GM23338 (cell line): ENCODE results near the gene SYNE1. TPM values are rescaled to one million over a fixed set of nuclear protein-coding genes. Genes with fewer than 3 reads are reported as not detected.

Experiments used
- ATAC-seq: fragments of 200-7000 bp; cut with Tn5 transposase; 3 replicates; pipeline ENCODE4 v1.9.1; 2020
- DNase-seq: peaks from one replicate; pipeline ENCODE4 v3.0.0-alpha.2; 2015; ENCODE audit warnings: low spot score
- H2AFZ ChIP-seq: fragments of 200-600 bp; sonication (generic); 2 replicates; pipeline ENCODE4 v1.8.0; 2016; ENCODE audit warnings: antibody characterized with exemption, mild to moderate bottlenecking, moderate library complexity
- H3F3A ChIP-seq: fragments of 200-600 bp; sonication (generic); replicated peaks from 2 replicates; pipeline ENCODE4 v1.8.0; 2017; ENCODE audit warnings: antibody characterized with exemption, mixed run types, low read depth
- H3K27ac ChIP-seq: fragments of 200-600 bp; sonication (generic); 2 replicates; pipeline ENCODE4 v1.6.1; 2016; ENCODE audit warnings: low read depth
- H3K27me3 ChIP-seq: fragments of 200-600 bp; sonication (generic); 2 replicates; pipeline ENCODE4 v1.8.0; 2016; ENCODE audit warnings: mild to moderate bottlenecking, mixed run types, moderate library complexity; ENCODE audit not compliant: insufficient read depth
- H3K36me3 ChIP-seq: fragments of 200-600 bp; sonication (generic); 2 replicates; pipeline ENCODE4 v1.8.0; 2016; ENCODE audit warnings: mild to moderate bottlenecking; ENCODE audit not compliant: insufficient read depth
- H3K4me1 ChIP-seq: fragments of 200-600 bp; sonication (generic); 2 replicates; pipeline ENCODE4 v1.8.0; 2016; ENCODE audit warnings: mild to moderate bottlenecking, moderate library complexity; ENCODE audit not compliant: insufficient read depth
- H3K4me2 ChIP-seq: fragments of 200-600 bp; sonication (generic); 2 replicates; pipeline ENCODE4 v1.7.1; 2017; ENCODE audit warnings: mixed run types
- H3K4me3 ChIP-seq: fragments of 200-600 bp; sonication (generic); 2 replicates; pipeline ENCODE4 v1.6.1; 2016; ENCODE audit warnings: mixed run types
- H3K79me2 ChIP-seq: fragments of 200-600 bp; sonication (generic); replicated peaks from 2 replicates; pipeline ENCODE4 v1.8.0; 2017; ENCODE audit warnings: mild to moderate bottlenecking; ENCODE audit not compliant: insufficient read depth
- H3K9me2 ChIP-seq: fragments of 200-600 bp; sonication (generic); 2 replicates; pipeline ENCODE4 v1.8.0; 2017; ENCODE audit not compliant: insufficient read depth
- H4K20me1 ChIP-seq: fragments of 200-600 bp; sonication (generic); replicated peaks from 2 replicates; pipeline ENCODE4 v1.8.0; 2017; ENCODE audit warnings: mild to moderate bottlenecking; ENCODE audit not compliant: insufficient read depth
- H3K27ac Mint-ChIP-seq: 2 replicates; pipeline ENCODE4 v1.8.0; 2020; ENCODE audit warnings: inconsistent platforms, mild to moderate bottlenecking, moderate library complexity, mixed read lengths
- H3K27me3 Mint-ChIP-seq: 3 replicates; pipeline ENCODE4 v1.8.0; 2022; ENCODE audit warnings: low read depth, mild to moderate bottlenecking, moderate library complexity, mixed read lengths, inconsistent platforms; ENCODE audit not compliant: insufficient read depth, poor library complexity
- H3K36me3 Mint-ChIP-seq: 3 replicates; pipeline ENCODE4 v1.8.0; 2021; ENCODE audit warnings: low read depth, mild to moderate bottlenecking, inconsistent platforms, moderate library complexity, mixed read lengths
- H3K4me1 Mint-ChIP-seq: 3 replicates; pipeline ENCODE4 v1.8.0; 2020; ENCODE audit warnings: mild to moderate bottlenecking, inconsistent platforms, mixed read lengths
- H3K4me3 Mint-ChIP-seq: 3 replicates; pipeline ENCODE4 v1.8.0; 2021; ENCODE audit warnings: moderate library complexity, mild to moderate bottlenecking, inconsistent platforms, mixed read lengths
- H3K9me3 Mint-ChIP-seq: 3 replicates; pipeline ENCODE4 v1.8.0; 2020; ENCODE audit warnings: moderate library complexity, mild to moderate bottlenecking, inconsistent platforms, mixed read lengths
- REST ChIP-seq: IDR thresholded peaks from one replicate; pipeline ENCODE4 v1.6.1; 2018; ENCODE audit warnings: antibody characterized with exemption; ENCODE audit not compliant: unreplicated experiment
- ZNF462 ChIP-seq: fragments of 250-450 bp; sonication (Bioruptor Pico); IDR thresholded peaks from 2 replicates; pipeline ENCODE4 v1.5.0; 2020; ENCODE audit warnings: mild to moderate bottlenecking, moderate library complexity
- polyA plus RNA-seq: library from polyadenylated mRNA; unstranded; fragments of >200 nt; fragmentation: Nextera tagmentation; extraction: Ambion mirVana; gene quantifications from 2 replicates; pipeline ENCODE4 v1.2.1, GENCODE V29; 2016
- total RNA-seq: library from RNA; depleted of rRNA; stranded (reverse); fragments of >200 nt; shearing (Covaris generic); gene quantifications from 2 replicates; pipeline ENCODE4 v1.2.3, GENCODE V29; 2014
- TF ChIP-seq, protein P1 (sequence below), 2 experiments: fragments of 200-600 bp in 1 of 2; sonication (generic) in 1 of 2; conservative IDR thresholded peaks; 2 replicates each; pipeline versions ENCODE4 v1.5.1 to v1.6.1; 2016 to 2017; ENCODE audit warnings: antibody characterized with exemption in 2 of 2, low read depth in 2 of 2, mild to moderate bottlenecking in 2 of 2, moderate library complexity in 1 of 2

Gene SYNE1
- total and polyA plus RNA-seq, 2 experiments from 2014 or later, result 3.9 to 13.6 TPM

- no peak for TF ChIP-seq REST
Observed at GRCh38 chr6:152401978-152402377, 235.2 kb downstream of the SYNE1 start (continued).

GRCh38 chr6:152399399-152399798, 237.8 kb downstream of the SYNE1 start:
- no peak overlapping the region for H3K27ac Mint-ChIP-seq
- Histone ChIP-seq H3K36me3 (no peaks in the 10 kb centered on the region), H3K79me2 (no peaks in the 10 kb centered on the region), H3F3A (no peaks in the 10 kb centered on the region), H4K20me1 (no peaks in the 10 kb centered on the region), H3K4me1 (peaks cover 5% of the 10 kb centered on the region; the same call in 1 of the 2 replicates), H3K4me2 (no peak overlapping the region), H3K4me3 (no peak overlapping the region), H3K27me3 (no peaks in the 10 kb centered on the region), H3K27ac (no peak overlapping the region), H3K9me2 (peaks cover 7% of the 10 kb centered on the region; the same call in 1 of the 2 replicates), H2AFZ (no peak overlapping the region)
- peaks cover 7% of the 10 kb centered on the region for H3K4me1 Mint-ChIP-seq
- H3K4me3 Mint-ChIP-seq, result no peak overlapping the region
- no peaks in the 10 kb centered on the region for H3K9me3 Mint-ChIP-seq
- DNase-seq, result no peak
- TF ChIP-seq, protein P1, sequence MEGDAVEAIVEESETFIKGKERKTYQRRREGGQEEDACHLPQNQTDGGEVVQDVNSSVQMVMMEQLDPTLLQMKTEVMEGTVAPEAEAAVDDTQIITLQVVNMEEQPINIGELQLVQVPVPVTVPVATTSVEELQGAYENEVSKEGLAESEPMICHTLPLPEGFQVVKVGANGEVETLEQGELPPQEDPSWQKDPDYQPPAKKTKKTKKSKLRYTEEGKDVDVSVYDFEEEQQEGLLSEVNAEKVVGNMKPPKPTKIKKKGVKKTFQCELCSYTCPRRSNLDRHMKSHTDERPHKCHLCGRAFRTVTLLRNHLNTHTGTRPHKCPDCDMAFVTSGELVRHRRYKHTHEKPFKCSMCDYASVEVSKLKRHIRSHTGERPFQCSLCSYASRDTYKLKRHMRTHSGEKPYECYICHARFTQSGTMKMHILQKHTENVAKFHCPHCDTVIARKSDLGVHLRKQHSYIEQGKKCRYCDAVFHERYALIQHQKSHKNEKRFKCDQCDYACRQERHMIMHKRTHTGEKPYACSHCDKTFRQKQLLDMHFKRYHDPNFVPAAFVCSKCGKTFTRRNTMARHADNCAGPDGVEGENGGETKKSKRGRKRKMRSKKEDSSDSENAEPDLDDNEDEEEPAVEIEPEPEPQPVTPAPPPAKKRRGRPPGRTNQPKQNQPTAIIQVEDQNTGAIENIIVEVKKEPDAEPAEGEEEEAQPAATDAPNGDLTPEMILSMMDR (conservative IDR thresholded peaks at IDR 0.05; ENCODE audit: low read depth in 2 of 2), result no peak
- TF ChIP-seq REST (no peak), ZNF462 (CRISPR knock-in tag) (no peak)
- H3K36me3 Mint-ChIP-seq, result no peaks in the 10 kb centered on the region
- H3K27me3 Mint-ChIP-seq, result peaks cover 2% of the 10 kb centered on the region
- ATAC-seq, result no peak
